Body of pancreas (tissue), 4 donors: Measurements from ENCODE around the gene LTBP1. TPM values are rescaled to one million over a fixed set of nuclear protein-coding genes. Genes with fewer than 3 reads are reported as not detected.

Source experiments
- ATAC-seq: fragments of 150-250 bp; one replicate; pipeline ENCODE4 v1.9.1; 2016
- DNase-seq, 4 donors: peaks; one replicate each; pipeline ENCODE4 v3.0.0-alpha.2; 2019
- H3K27ac ChIP-seq, 4 donors: fragments of 200-600 bp; sonication (generic); 1 replicate in 3 of 4; 2 replicates in 1 of 4; pipeline versions ENCODE4 v1.5.1 to v1.6.1; 2016 to 2019; ENCODE audit warnings: mild to moderate bottlenecking in 1 of 4, mixed read lengths in 1 of 4, moderate library complexity in 1 of 4
- H3K27me3 ChIP-seq, 2 donors: fragments of 200-600 bp; sonication (generic); one replicate each; pipeline ENCODE4 v1.6.0; 2016; ENCODE audit warnings: mild to moderate bottlenecking in 1 of 2
- H3K36me3 ChIP-seq, 2 donors: fragments of 200-600 bp; sonication (generic); replicated peaks in 1 of 2; 2 replicates each; pipeline ENCODE4 v1.5.1; 2016; ENCODE audit warnings: low read depth in 2 of 2; ENCODE audit not compliant: insufficient read depth in 1 of 2
- H3K4me1 ChIP-seq: fragments of 200-600 bp; sonication (generic); one replicate; pipeline ENCODE4 v1.6.0; 2016
- H3K4me3 ChIP-seq, 2 donors: fragments of 200-600 bp; sonication (generic); 1 replicate in 1 of 2; 2 replicates in 1 of 2; pipeline ENCODE4 v1.5.1; 2016 to 2019
- H3K9me3 ChIP-seq, 3 donors: fragments of 200-600 bp; sonication (generic); 1 replicate in 2 of 3; 2 replicates in 1 of 3; pipeline ENCODE4 v1.5.1; 2016
- POLR2A ChIP-seq, 3 donors: fragments of 450-650 bp; IDR thresholded peaks; one replicate each; pipeline ENCODE4 v1.6.1; 2016; ENCODE audit warnings: antibody characterized with exemption in 3 of 3, mild to moderate bottlenecking in 2 of 3
- WGBS, 2 donors: methylation state at CpG; one replicate each; pipeline ENCODE4 v1.1.5; 2017; 5-methylcytosine and 5-hydroxymethylcytosine counted together
- intact Hi-C: fragments of 100-400 bp; cut with DNase I; formaldehyde crosslinking; loops from one replicate; pipeline ENCODE4 v1.15.1; 2023
- total RNA-seq, 2 donors: library from RNA; depleted of rRNA; stranded (reverse); fragments of >200 nt; gene quantifications; one replicate each; pipeline ENCODE4 v1.1.0, GENCODE V29; 2016
- TF ChIP-seq, protein P1 (sequence below), 7 experiments: fragments of 450-650 bp in 4 of 7; fragments of 200-600 bp in 3 of 7; sonication (generic) in 3 of 7; IDR thresholded peaks; one replicate each; pipeline ENCODE4 v1.5.1; 2016 to 2019; ENCODE audit warnings: antibody characterized with exemption in 7 of 7

LTBP1 gene
- total RNA-seq, 2 donors from 2014 or later = 8.8 to 10.2 TPM

DNA sequence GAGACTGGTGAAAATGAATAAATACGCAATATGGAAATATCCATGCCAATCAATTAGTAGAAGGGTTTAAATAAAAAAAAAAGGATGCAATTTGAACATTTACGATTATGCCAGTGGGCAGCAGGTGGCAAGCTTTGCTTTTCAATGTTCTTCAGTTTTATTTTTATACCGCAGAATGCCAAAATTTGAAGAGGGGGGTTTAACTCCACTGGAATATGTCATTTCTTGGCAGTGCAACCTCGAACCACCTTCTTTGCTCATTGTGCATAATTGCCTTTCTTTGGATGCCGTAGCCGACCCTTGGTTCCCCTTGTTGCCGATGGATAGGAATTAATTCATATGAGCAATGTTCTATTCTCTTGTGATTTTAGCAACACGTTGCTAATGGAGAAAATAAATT is 88.0 kb downstream of the LTBP1 start:
- H3K4me1 ChIP-seq = peaks cover 3% of the 10 kb centered on the region
- ATAC-seq = peak; percentile 71
- 41 to 43% methylated on average over 8 of the region's 8 CpGs for WGBS, 2 donors
- H3K27me3 ChIP-seq = no peaks in the 10 kb centered on the region
- TF ChIP-seq, protein P1, sequence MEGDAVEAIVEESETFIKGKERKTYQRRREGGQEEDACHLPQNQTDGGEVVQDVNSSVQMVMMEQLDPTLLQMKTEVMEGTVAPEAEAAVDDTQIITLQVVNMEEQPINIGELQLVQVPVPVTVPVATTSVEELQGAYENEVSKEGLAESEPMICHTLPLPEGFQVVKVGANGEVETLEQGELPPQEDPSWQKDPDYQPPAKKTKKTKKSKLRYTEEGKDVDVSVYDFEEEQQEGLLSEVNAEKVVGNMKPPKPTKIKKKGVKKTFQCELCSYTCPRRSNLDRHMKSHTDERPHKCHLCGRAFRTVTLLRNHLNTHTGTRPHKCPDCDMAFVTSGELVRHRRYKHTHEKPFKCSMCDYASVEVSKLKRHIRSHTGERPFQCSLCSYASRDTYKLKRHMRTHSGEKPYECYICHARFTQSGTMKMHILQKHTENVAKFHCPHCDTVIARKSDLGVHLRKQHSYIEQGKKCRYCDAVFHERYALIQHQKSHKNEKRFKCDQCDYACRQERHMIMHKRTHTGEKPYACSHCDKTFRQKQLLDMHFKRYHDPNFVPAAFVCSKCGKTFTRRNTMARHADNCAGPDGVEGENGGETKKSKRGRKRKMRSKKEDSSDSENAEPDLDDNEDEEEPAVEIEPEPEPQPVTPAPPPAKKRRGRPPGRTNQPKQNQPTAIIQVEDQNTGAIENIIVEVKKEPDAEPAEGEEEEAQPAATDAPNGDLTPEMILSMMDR (IDR thresholded peaks at IDR 0.05) = peak in 6 of 7 experiments; percentile 25 to 68 (median 43)
- no peak for TF ChIP-seq POLR2A (IDR thresholded peaks at IDR 0.05)
- no peak overlapping the region for H3K4me3 ChIP-seq
- intact Hi-C loops = loop anchor here (10.0 kb wide), 1 partner anchor 340 kb away; no protein-coding TSS in a partner anchor
- DNase-seq = peak in 3 of 4 donors; percentile 13 to 36 (median 21)
- no peaks in the 10 kb centered on the region for H3K36me3 ChIP-seq
- H3K9me3 ChIP-seq = no peaks in the 10 kb centered on the region
- H3K27ac ChIP-seq = no peak overlapping the region

DNA sequence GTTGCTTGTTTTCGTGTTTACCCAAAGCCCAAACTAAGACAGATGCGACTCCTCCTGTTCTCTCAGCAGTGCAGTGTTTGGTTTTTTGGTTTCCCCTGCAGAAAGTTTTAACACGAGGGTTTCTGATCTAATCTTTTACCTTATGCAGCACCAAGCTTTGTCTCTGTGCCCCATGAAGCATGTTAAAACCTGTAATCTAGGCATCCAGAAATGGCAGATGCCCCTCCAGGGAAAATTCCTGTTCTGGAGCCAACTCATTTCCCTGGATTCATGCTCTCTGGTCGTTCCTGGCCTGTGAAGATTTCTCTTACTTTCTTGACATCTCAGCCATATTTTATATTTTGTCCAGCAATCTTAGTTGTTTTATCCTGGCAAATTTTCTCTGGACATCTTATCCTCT is 91.5 kb downstream of the LTBP1 start:
- no peak for ATAC-seq
- no peaks in the 10 kb centered on the region for H3K27me3 ChIP-seq
- DNase-seq = no peak
- no peaks in the 10 kb centered on the region for H3K9me3 ChIP-seq
- H3K27ac ChIP-seq = no peak overlapping the region
- H3K4me3 ChIP-seq = no peak overlapping the region
- no peak for TF ChIP-seq POLR2A (IDR thresholded peaks at IDR 0.05)
- TF ChIP-seq, protein P1 (IDR thresholded peaks at IDR 0.05) = no peak
- intact Hi-C loops = loop anchor here (10.0 kb wide), 1 partner anchor 337 kb away; no protein-coding TSS in a partner anchor
- no peaks in the 10 kb centered on the region for H3K36me3 ChIP-seq
- H3K4me1 ChIP-seq = peaks cover 3% of the 10 kb centered on the region
- WGBS, 2 donors = 76 to 82% methylated on average over 4 of the region's 4 CpGs

DNA sequence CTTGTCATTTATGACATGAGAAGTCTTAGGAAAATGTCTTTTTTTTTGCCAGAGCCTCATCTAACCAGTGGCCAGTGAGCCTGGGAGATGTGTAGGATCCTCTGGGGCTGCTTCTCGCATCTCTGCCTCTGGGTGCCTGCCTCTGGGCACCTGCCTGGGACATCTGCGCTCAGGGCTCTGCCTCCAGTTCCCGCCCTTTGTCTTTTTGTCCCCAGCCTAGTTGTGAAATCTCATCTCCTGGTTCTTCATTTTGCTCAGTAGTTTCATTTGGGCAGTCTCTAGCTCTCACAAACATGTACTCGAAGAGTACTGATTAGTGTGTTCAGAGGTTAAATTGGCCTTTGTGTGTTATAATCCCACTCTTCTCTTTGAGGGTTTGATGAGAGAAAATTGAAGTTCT is 92.0 kb downstream of the LTBP1 start:
- Histone ChIP-seq H3K36me3 (no peaks in the 10 kb centered on the region), H3K4me3 (no peak overlapping the region), H3K4me1 (peaks cover 3% of the 10 kb centered on the region), H3K9me3 (no peaks in the 10 kb centered on the region), H3K27me3 (no peaks in the 10 kb centered on the region), H3K27ac (no peak overlapping the region)
- DNase-seq = no peak
- WGBS, 2 donors = 80 to 92% methylated on average over 4 of the region's 4 CpGs
- intact Hi-C loops = loop anchor here (10.0 kb wide), 1 partner anchor 336 kb away; no protein-coding TSS in a partner anchor
- no peak for ATAC-seq
- no peak for TF ChIP-seq POLR2A (IDR thresholded peaks at IDR 0.05)
- TF ChIP-seq, protein P1 (IDR thresholded peaks at IDR 0.05) = no peak

DNA sequence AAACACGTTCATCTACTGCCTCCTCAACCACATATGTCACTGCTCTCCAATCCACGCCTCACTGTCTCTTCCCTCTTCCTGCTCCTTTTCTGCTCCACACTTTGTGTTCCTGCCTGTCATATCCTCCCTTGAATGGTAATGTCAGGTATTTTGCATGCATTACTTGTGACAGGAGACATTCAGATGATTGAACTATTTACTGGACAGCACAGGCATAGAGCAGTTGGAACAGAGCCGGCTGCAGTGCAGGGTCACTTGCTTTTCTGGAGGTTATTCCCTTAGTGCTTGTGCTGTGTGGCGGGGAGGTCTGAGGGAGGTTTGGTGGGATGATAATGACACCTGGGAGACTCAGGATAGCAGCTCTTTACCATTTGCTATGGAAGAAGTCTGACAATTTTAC is 93.8 kb downstream of the LTBP1 start:
- intact Hi-C loops = no loop called here
- no peaks in the 10 kb centered on the region for H3K4me1 ChIP-seq
- no peak overlapping the region for H3K4me3 ChIP-seq
- H3K36me3 ChIP-seq = no peaks in the 10 kb centered on the region
- H3K9me3 ChIP-seq = no peaks in the 10 kb centered on the region
- TF ChIP-seq, protein P1 (IDR thresholded peaks at IDR 0.05) = no peak
- TF ChIP-seq POLR2A (IDR thresholded peaks at IDR 0.05) = no peak
- WGBS, 2 donors = 83 to 90% methylated on average over 4 of the region's 4 CpGs
- no peaks in the 10 kb centered on the region for H3K27me3 ChIP-seq
- no peak overlapping the region for H3K27ac ChIP-seq
- DNase-seq (no peak), ATAC-seq (no peak)

DNA sequence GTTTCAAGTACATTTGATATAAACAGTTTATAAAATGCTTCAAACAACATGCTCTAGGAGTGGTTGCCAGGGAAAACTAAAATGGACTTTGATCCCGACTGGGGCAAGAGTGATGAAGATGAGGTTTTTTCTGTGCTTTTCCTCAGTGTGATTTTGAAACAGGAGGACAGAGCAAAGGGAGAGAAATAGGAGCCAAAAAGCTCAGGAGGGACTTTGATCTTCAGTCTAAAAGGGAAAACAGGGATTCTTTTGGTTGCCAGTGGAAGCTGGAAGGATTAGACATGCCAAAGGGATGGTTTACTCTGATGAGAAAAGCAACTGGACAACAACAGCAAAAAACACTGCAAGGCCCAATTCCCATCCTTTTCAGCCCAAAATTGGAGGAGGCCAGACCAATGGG is 95.5 kb downstream of the LTBP1 start:
- intact Hi-C loops = no loop called here
- Histone ChIP-seq H3K27me3 (no peaks in the 10 kb centered on the region), H3K36me3 (no peaks in the 10 kb centered on the region), H3K27ac (no peak overlapping the region), H3K9me3 (no peaks in the 10 kb centered on the region), H3K4me1 (no peaks in the 10 kb centered on the region), H3K4me3 (no peak overlapping the region)
- ATAC-seq (no peak), DNase-seq (no peak)
- WGBS, 2 donors = 56 to 65% methylated on average over 1 of the region's 1 CpG
- TF ChIP-seq, protein P1 (IDR thresholded peaks at IDR 0.05) = no peak
- TF ChIP-seq POLR2A (IDR thresholded peaks at IDR 0.05) = no peak
